ENCODE results near the gene LGALS13.

The LGALS13 gene

DNA sequence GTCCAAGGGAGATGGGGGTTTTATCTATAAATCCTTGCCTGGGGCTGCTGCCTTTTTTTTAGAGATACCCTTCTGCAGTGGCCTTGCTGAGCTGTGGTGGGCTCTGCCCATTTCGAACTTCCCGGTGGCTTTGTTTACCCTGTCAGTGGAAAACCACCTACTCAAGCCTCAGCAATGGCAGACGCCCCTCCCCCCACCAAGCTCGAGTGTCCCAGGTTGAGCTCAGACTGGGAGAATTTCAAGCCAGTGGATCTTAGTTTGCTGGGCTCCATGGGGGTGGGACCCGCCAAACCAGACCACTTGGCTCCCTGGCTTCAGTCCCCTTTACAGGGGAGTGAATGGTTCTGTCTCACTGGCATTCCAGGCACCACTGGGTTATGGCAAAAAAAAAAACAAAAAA lies 21.6 kb downstream of the LGALS13 start:
- no peak for DNase-seq

DNA sequence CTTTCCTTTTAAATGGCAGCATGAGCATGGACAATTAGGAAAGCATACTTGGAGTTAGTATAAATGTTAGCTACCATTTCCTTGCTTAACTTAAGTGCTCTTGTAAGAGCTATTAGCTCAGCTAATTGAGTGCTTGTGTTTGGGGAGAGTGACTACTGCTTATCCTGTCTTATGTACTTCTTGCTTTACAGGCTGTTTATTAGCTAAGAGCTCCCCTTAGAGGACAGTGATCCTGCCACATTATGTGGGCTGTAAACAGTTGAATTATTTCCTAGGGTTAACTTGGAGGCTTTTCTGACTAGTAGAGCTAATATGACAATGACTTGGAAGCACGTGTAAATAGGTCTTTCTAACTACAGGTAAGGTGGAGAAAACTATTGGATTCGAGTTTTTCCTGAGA lies 25.3 kb downstream of the LGALS13 start:
- peak in 1 of 6 experiments; percentile 2 for DNase-seq

DNA sequence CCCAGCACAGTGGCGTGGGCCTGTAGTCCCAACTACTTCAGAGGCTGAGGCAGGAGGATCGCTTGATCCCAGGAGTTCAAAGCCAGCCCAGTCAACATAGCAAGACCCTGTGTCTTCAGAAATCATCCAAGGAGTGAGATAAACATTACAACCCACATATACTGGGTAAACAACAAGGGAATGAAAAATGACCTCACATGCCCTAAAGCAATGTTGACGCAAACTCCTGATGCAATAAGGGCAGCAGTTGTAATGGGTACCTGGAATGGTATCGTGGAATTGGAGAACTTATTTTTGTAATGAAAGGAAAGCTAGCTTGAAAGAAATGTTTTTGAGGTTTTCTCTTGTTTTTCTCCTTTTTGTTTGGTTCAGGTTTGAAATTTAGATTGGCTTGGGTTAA lies 28.9 kb downstream of the LGALS13 start:
- DNase-seq: no peak

DNA sequence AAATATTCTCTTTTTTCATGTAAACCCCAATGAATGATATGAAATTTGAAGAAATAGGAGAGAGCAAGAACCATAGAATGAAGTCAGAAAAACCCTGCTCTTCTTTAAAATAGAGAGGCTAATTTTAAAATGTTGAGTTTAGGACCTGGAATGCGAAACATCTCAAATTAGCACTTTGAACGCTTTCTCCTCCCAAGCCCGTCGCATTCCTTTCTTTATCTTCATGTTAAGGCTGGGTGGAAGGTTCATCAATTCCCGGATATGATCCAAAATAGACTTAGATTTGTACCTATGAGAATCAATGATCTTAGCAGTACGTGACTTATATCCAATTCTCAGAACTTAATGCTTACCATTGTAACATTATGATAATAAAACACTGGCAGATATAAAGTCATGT lies 29.3 kb downstream of the LGALS13 start:
- DNase-seq: no peak

DNA sequence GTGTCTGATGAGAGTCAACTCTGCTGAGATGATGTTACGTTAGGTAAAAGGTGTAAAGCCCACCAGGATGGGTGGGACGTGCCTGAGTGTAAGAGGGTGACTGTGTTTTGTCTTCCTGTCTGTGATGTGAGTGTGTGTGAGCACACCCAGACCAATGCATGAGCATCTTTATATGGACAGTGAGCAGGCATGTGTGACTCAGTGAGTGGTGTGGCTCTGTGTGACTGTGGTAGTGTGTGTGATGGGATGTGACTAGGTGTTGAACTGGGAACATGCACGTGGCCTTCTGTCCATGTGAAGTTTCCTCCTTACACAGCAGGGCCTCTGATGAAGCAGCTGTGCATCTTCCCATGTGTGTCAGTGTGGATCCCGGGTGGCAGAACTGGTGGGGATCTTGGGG lies 35.6 kb downstream of the LGALS13 start:
- DNase-seq: no peak

DNA sequence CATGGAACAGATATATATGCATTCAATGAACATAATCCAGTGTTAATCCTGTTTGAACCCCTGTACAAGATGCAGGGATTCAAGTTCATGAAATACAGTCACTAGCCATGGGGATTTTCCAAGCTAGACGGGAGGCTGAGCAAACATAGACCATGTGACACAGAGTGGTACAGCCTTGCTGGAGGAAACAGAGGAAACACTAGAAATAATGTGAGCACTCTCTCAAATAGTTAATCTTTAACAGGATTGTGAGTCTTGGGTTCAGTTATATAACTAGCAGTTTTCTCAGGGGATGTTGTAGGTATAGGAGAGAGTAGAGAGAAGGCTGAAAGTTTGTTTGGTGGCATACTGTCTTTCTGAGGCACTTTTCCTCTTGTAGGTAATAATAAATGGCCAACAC lies 39.4 kb downstream of the LGALS13 start:
- DNase-seq: no peak

DNA sequence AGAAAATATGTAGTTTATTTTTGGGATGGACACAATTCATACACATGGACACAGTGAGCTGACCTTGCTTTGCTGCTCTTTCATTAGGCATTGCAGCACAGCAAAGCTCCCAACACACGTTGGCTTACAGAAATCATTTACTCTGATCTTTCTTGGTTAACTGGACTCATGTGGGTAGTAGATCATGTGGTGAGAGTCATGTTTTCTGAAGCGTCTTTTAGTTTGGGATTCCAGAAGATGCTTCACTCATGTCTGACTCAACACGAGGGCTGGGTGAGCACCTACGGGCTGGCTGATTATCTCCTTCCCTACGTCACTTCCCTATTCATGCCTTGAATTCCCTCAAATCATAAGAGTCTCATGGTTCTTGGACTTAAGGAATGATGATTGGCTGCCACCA lies 41.3 kb downstream of the LGALS13 start:
- no peak for DNase-seq

DNA sequence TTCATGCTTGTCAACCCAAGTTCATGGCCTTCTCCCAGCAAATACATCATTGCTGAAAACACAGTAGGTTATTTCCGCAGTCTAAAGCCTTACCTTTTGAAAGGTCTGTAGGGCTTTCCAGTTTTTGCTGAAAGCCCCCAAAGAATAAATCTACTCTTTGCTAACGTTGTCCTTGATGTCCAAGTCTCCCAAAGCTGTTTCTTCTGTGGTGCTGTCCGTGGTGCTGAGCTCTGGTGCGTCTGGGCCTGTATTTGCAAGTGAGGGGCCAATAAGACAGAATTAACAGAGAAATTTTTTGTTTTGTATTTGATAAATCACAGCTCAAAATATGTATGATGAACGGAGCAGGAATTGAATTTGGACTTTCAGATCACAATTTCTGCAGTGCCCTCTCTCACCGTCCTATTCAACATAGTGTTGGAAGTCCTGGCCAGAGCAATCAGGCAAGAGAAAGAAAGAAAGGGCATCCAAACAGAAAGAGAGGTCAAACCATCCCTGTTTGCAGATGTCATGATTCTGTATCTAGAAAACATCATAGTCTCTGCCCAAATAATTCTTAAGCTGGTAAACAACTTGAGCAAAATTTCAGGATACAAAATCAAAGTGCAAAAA lies 43.6 kb downstream of the LGALS13 start:
- no peak for DNase-seq

DNA sequence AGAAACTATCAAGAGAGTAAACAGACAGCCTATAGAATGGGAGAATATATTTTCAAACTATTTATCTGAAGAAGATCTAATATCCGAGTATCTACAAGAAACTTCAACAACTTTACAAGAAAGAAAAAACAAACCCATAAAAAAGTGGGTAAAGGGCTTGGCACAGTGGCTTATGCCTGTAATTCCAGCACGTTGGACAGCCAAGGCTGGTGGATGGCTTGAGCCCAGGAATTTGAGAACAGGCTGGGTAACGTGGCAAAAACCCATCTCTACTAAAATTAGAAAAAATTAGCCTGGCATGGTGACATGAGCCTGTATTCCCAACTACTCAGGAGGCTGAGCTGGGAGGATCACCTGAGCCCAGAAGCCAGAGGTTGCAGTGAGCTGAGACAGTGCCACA lies 45.6 kb downstream of the LGALS13 start:
- no peak for DNase-seq

DNA sequence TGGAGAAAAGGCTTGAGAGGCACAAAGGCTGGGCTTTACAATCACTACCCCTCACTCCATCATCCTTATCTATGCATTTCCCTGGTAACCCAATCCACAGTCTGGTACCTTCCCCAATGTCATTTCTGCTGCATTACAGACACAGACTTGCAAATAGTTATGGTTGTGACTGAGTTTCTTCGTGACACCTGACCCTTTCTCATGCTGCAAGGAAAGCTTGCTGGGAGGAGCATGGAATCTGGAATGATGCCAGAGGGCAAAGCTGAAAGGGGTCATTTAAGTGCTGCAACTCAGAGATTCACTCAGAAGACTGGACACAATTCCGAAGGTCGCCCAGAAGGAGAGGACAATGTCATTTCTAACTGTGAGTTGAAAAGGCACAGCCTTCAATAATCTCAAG lies 53.3 kb downstream of the LGALS13 start, which contains the start of gene LGALS16:
Gene LGALS16 (plus strand): TSS at position 301 of the 400 bp plus-strand sequence. CDS start 49 bp downstream, at position 350.
- no peak for DNase-seq
